GM12878 (cell line): Measurements from ENCODE around the gene VTN. TPM values are rescaled to one million over a fixed set of nuclear protein-coding genes. Genes with fewer than 3 reads are reported as not detected.

Experiments
- ATAC-seq: fragments of 200-7000 bp; cut with Tn5 transposase; 3 replicates; pipeline ENCODE4 v1.9.1; 2020; ENCODE audit warnings: mild to moderate bottlenecking, moderate library complexity
- BruUV-seq: library from RNA; stranded (reverse); fragments of 400-500 nt; replicated peaks from 2 replicates; lab custom pipeline; 2021; lab: Mats Ljungman, UMichigan
- CTCF ChIA-PET: fragments of 300-600 bp; sonication (Branson Sonifier 250); formaldehyde crosslinking; extraction: SDS; loops from one replicate; lab custom pipeline; 2021; ENCODE audit warnings: inconsistent platforms; lab: Yijun Ruan, JAX
- POLR2A ChIA-PET: fragments of 350-600 bp; formaldehyde crosslinking; extraction: SDS; loops from one replicate; lab custom pipeline; 2021; ENCODE audit warnings: inconsistent platforms; lab: Charles Lee
- RAD21 ChIA-PET: fragments of 300-600 bp; sonication (Branson Sonifier 250); formaldehyde crosslinking; loops from one replicate; lab custom pipeline; 2023; ENCODE audit warnings: antibody characterized with exemption; ENCODE audit not compliant: unreplicated experiment; lab: Charles Lee
- SMC1A ChIA-PET: fragments of 300-600 bp; sonication (Branson Sonifier 250); formaldehyde crosslinking; loops from one replicate; lab custom pipeline; 2023; ENCODE audit not compliant: unreplicated experiment, uncharacterized antibody; lab: Charles Lee
- DNase-seq: peaks from one replicate; pipeline ENCODE4 v3.0.0-alpha.2; 2011; ENCODE audit warnings: low read depth, low spot score
- FAIRE-seq: peaks from 3 replicates; lab custom pipeline; 2011; peaks lifted over from hg19 to GRCh38; lab: Jason Lieb, UNC
- H2AFZ ChIP-seq: 2 replicates; pipeline ENCODE4 v1.6.0; 2011; ENCODE audit warnings: low read depth, low read length, control low read depth; ENCODE audit not compliant: control insufficient read depth
- H3K27ac ChIP-seq: 2 replicates; pipeline ENCODE4 v1.5.1; 2011; ENCODE audit warnings: control low read depth; ENCODE audit not compliant: control insufficient read depth, insufficient read depth
- H3K27me3 ChIP-seq, 2 experiments: replicated peaks in 1 of 2; 2 replicates each; pipeline versions ENCODE4 v1.6.0 to v1.6.1; 2011; ENCODE audit warnings: low read length in 1 of 2; ENCODE audit not compliant: control insufficient read depth in 2 of 2, insufficient read depth in 2 of 2
- H3K36me3 ChIP-seq, 2 experiments: 2 replicates each; pipeline ENCODE4 v1.5.1; 2011; ENCODE audit warnings: low read length in 1 of 2; ENCODE audit not compliant: control insufficient read depth in 2 of 2, insufficient read depth in 2 of 2
- H3K4me1 ChIP-seq: 2 replicates; pipeline ENCODE4 v1.6.1; 2011; ENCODE audit warnings: mild to moderate bottlenecking, low read length, moderate library complexity, mixed read lengths; ENCODE audit not compliant: control insufficient read depth, insufficient read depth
- H3K4me2 ChIP-seq: 2 replicates; pipeline ENCODE4 v1.6.0; 2011; ENCODE audit warnings: control low read depth; ENCODE audit not compliant: control insufficient read depth, insufficient read depth
- H3K4me3 ChIP-seq: fragments of 200-600 bp; sonication (generic); 2 replicates; pipeline ENCODE4 v1.5.1; 2016
- H3K79me2 ChIP-seq: 2 replicates; pipeline ENCODE4 v1.6.0; 2011; ENCODE audit warnings: low read length; ENCODE audit not compliant: control insufficient read depth, insufficient read depth
- H3K9ac ChIP-seq: 2 replicates; pipeline ENCODE4 v1.8.0; 2011; ENCODE audit warnings: low read length, control low read depth, mixed read lengths; ENCODE audit not compliant: control insufficient read depth, insufficient read depth
- H3K9me3 ChIP-seq: replicated peaks from 3 replicates; pipeline ENCODE4 v1.5.1; 2011; ENCODE audit warnings: mild to moderate bottlenecking, low read length; ENCODE audit not compliant: control insufficient read depth, insufficient read depth
- H4K20me1 ChIP-seq: 2 replicates; pipeline ENCODE4 v1.6.0; 2011; ENCODE audit not compliant: control insufficient read depth, insufficient read depth
- ATF3 ChIP-seq: IDR thresholded peaks from 2 replicates; pipeline ENCODE4 v1.6.1; 2011; ENCODE audit warnings: low read depth, mild to moderate bottlenecking, low read length, moderate library complexity, borderline replicate concordance; ENCODE audit errors: extremely low read depth
- CBFB ChIP-seq: IDR thresholded peaks from 2 replicates; pipeline ENCODE4 v1.6.1; 2016; ENCODE audit warnings: antibody characterized with exemption, low read depth
- IKZF2 ChIP-seq, 2 experiments: fragments of 450-650 bp; IDR thresholded peaks; 2 replicates each; pipeline ENCODE4 v1.6.1; 2017; ENCODE audit warnings: mild to moderate bottlenecking in 2 of 2, moderate library complexity in 2 of 2
- MTA2 ChIP-seq: fragments of 450-650 bp; IDR thresholded peaks from 2 replicates; pipeline ENCODE4 v1.6.1; 2016; ENCODE audit warnings: low read depth, mild to moderate bottlenecking, moderate library complexity
- POLR2A ChIP-seq: IDR thresholded peaks from 2 replicates; pipeline ENCODE4 v1.6.1; 2011; ENCODE audit warnings: low read depth, mild to moderate bottlenecking, low read length
- POLR2AphosphoS5 ChIP-seq: IDR thresholded peaks from 2 replicates; pipeline ENCODE4 v1.6.1; 2011; ENCODE audit warnings: mild to moderate bottlenecking, low read length, inconsistent platforms
- ZBTB4 ChIP-seq: fragments of 450-650 bp; formaldehyde crosslinking; IDR thresholded peaks from 2 replicates; pipeline ENCODE4 v1.4.0; 2022; ENCODE audit warnings: mild to moderate bottlenecking, moderate library complexity
- ZBTB40 ChIP-seq: fragments of 450-650 bp; IDR thresholded peaks from 2 replicates; pipeline ENCODE4 v1.6.1; 2016; ENCODE audit warnings: mild to moderate bottlenecking, moderate library complexity, borderline replicate concordance
- WGBS: methylation state at CpG from one replicate; pipeline ENCODE4 v1.1.6; 2016; ENCODE audit warnings: low lambda C conversion rate; ENCODE audit not compliant: insufficient replicate concordance, insufficient coverage; ENCODE audit errors: missing lambda C conversion rate; 5-methylcytosine and 5-hydroxymethylcytosine counted together
- in situ Hi-C: fragments of 300-500 bp; cut with MboI; formaldehyde crosslinking; loops from 9 replicates; pipeline ENCODE4 v1.14.3; 2018; ENCODE audit warnings: mixed read lengths
- intact Hi-C: fragments of 100-400 bp; cut with micrococcal nuclease; formaldehyde crosslinking; loops from one replicate; pipeline ENCODE4 v1.14.2; 2022; ENCODE audit not compliant: unreplicated experiment
- polyA plus RNA-seq, 11 experiments: library from polyadenylated mRNA; depleted of rRNA in 4 of 11; unstranded in 6 of 11; stranded (reverse) in 5 of 11; fragments of >200 nt; fragmentation: Nextera tagmentation in 4 of 11; fragmentation: Illumina TruSeq in 1 of 11; extraction: Ambion mirVana in 4 of 11; extraction: Trizol in 1 of 11; gene quantifications; 1 replicate in 1 of 11; 2 replicates in 10 of 11; pipeline versions ENCODE4 v1.2.1 to v1.2.3, GENCODE V29; 2011 to 2016; ENCODE audit warnings: inconsistent platforms in 2 of 11, missing spikeins in 2 of 11, low read depth in 1 of 11
- total RNA-seq, 4 experiments: library from RNA; depleted of rRNA in 3 of 4; stranded (reverse); fragments of >200 nt in 3 of 4; fragmentation: Illumina TruSeq in 1 of 4; extraction: Trizol in 1 of 4; gene quantifications; 2 replicates each; pipeline versions ENCODE4 v1.2.1 to v1.2.3, GENCODE V29; 2013 to 2021

The VTN gene
- total and polyA plus RNA-seq, 10 of the 15 experiments (the other 5 are each of a cell fraction or from before 2014, with no cell fraction given): 0.04 to 1.3 (median 0.13) TPM; not detected in 5

- Histone ChIP-seq H3K4me2 (no peak overlapping the region), H3K9me3 (no peaks in the 10 kb centered on the region), H4K20me1 (no peaks in the 10 kb centered on the region), H3K4me1 (no peaks in the 10 kb centered on the region; the same call in 1 of the 2 replicates), H3K27me3 (no peaks in the 10 kb centered on the region), H3K9ac (no peak overlapping the region), H3K79me2 (no peaks in the 10 kb centered on the region), H2AFZ (no peak overlapping the region), H3K4me3 (no peak overlapping the region), H3K27ac (no peak overlapping the region), H3K36me3 (peaks cover 0 to 1% of the 10 kb centered on the region in 2 experiments; a peak in 3 of 4 replicates)
- ATAC-seq (no peak), DNase-seq (no peak), FAIRE-seq (no peak)
- TF ChIP-seq IKZF2 (IDR thresholded peaks at IDR 0.05) (no peak), MTA2 (no peak), POLR2AphosphoS5 (no peak), ZBTB40 (no peak), ATF3 (no peak), ZBTB4 (CRISPR knock-in tag) (no peak), CBFB (no peak), POLR2A (no peak)
- BruUV-seq: no TSS peak
- 98% methylated on average over 4 of the region's 4 CpGs for WGBS
- in situ Hi-C loops (no loop called here), intact Hi-C loops (no loop called here)
- ChIA-PET RAD21 (interaction anchor here (0.6 kb wide), 1 partner anchor 16 kb away, joined by 3 read pairs; no protein-coding TSS in a partner anchor), SMC1A (no interaction called here), POLR2A (interaction anchor here (1.0 kb wide), 2 partner anchors 9 to 101 kb away, joined by 4 to 5 read pairs; no protein-coding TSS in a partner anchor), CTCF (interaction anchor here (1.2 to 6.2 kb wide), 2 partner anchors 16 to 167 kb away, joined by 3 to 37 read pairs; no protein-coding TSS in a partner anchor)
Observed at GRCh38 chr17:28399808-28400207, 29.7 kb upstream of the VTN start.
